Thymus (tissue), 11 donors: ENCODE measurements around the gene CHADL. TPM values are rescaled to one million over a fixed set of nuclear protein-coding genes. Genes with fewer than 3 reads are reported as not detected.

Experiments
- DNase-seq, 9 donors: peaks; one replicate each; pipeline ENCODE4 v3.0.0-alpha.2; 2013; ENCODE audit warnings: low spot score in 9 of 9, low read depth in 6 of 9, missing footprints in 1 of 9
- H3K27ac ChIP-seq, 2 donors: one replicate each; pipeline ENCODE4 v1.5.1; 2013; ENCODE audit warnings: control low read depth in 1 of 2, low read depth in 1 of 2, low read length in 1 of 2, mild to moderate bottlenecking in 1 of 2, moderate library complexity in 1 of 2
- H3K27me3 ChIP-seq, 2 donors: one replicate each; pipeline ENCODE4 v1.5.1; 2013; ENCODE audit warnings: low read length in 1 of 2; ENCODE audit not compliant: control insufficient read depth in 2 of 2, insufficient read depth in 1 of 2
- H3K36me3 ChIP-seq, 2 donors: one replicate each; pipeline ENCODE4 v1.5.1; 2013; ENCODE audit warnings: low read length in 1 of 2, mild to moderate bottlenecking in 1 of 2, moderate library complexity in 1 of 2; ENCODE audit not compliant: control insufficient read depth in 2 of 2, insufficient read depth in 2 of 2
- H3K4me1 ChIP-seq, 2 donors: one replicate each; pipeline ENCODE4 v1.5.1; 2013; ENCODE audit warnings: low read length in 2 of 2; ENCODE audit not compliant: control insufficient read depth in 2 of 2, insufficient read depth in 2 of 2
- H3K4me3 ChIP-seq, 2 donors: one replicate each; pipeline ENCODE4 v1.5.1; 2013; ENCODE audit warnings: low read length in 2 of 2, control low read depth in 1 of 2, mild to moderate bottlenecking in 1 of 2
- H3K9me3 ChIP-seq, 2 donors: one replicate each; pipeline ENCODE4 v1.5.1; 2013; ENCODE audit warnings: low read length in 1 of 2, mild to moderate bottlenecking in 1 of 2; ENCODE audit not compliant: control insufficient read depth in 2 of 2, insufficient read depth in 1 of 2
- WGBS: extraction: QIAGEN DNeasy Blood & Tissue Kit; methylation state at CpG from one replicate; pipeline ENCODE4 v1.1.7; 2013; 5-methylcytosine and 5-hydroxymethylcytosine counted together
- polyA plus RNA-seq: library from polyadenylated mRNA; stranded (reverse); fragments of 200-250 nt; gene quantifications from one replicate; pipeline ENCODE4 v1.2.3, GENCODE V29; 2013
- total RNA-seq: library from RNA; stranded (reverse); fragments of 120-200 nt; gene quantifications from one replicate; pipeline ENCODE4 v1.2.4, GENCODE V29; 2013
- donor health status: healthy.

The CHADL gene
- total and polyA plus RNA-seq, 2 donors = 1.7 to 3.4 TPM

GRCh38 chr22:41248758-41249157, 8.0 kb upstream of the CHADL start:
- 98% methylated on average over 10 of the region's 10 CpGs for WGBS
- DNase-seq = no peak
- H3K27ac ChIP-seq = no peak overlapping the region
- no peaks in the 10 kb centered on the region for H3K27me3 ChIP-seq
- no peaks in the 10 kb centered on the region for H3K9me3 ChIP-seq
- H3K36me3 ChIP-seq = peaks cover 80 to 84% of the 10 kb centered on the region in 2 donors
- H3K4me3 ChIP-seq = no peak overlapping the region
- H3K4me1 ChIP-seq = no peaks in the 10 kb centered on the region

- Histone ChIP-seq H3K4me3 (no peak overlapping the region), H3K36me3 (peaks cover 76 to 80% of the 10 kb centered on the region in 2 donors), H3K27me3 (no peaks in the 10 kb centered on the region), H3K9me3 (no peaks in the 10 kb centered on the region), H3K27ac (no peak overlapping the region), H3K4me1 (no peaks in the 10 kb centered on the region)
- DNase-seq = no peak
- WGBS = 98% methylated on average over 15 of the region's 15 CpGs
Measured at GRCh38 chr22:41248314-41248713, 7.6 kb upstream of the CHADL start.

- Histone ChIP-seq H3K27ac (no peak overlapping the region), H3K9me3 (no peaks in the 10 kb centered on the region), H3K4me3 (no peak overlapping the region), H3K27me3 (no peaks in the 10 kb centered on the region), H3K4me1 (no peaks in the 10 kb centered on the region), H3K36me3 (peaks cover 70 to 74% of the 10 kb centered on the region in 2 donors)
- DNase-seq = no peak
- WGBS = 87% methylated on average over 7 of the region's 7 CpGs
Measured at GRCh38 chr22:41247703-41248102, 7.0 kb upstream of the CHADL start.

GRCh38 chr22:41245917-41246499, 5.3 kb upstream of the CHADL start:
- DNase-seq = no peak
- Histone ChIP-seq H3K4me1 (no peaks in the 10 kb centered on the region), H3K27ac (no peak overlapping the region), H3K4me3 (no peak overlapping the region), H3K27me3 (no peaks in the 10 kb centered on the region), H3K36me3 (peaks cover 57 to 58% of the 10 kb centered on the region in 2 donors), H3K9me3 (no peaks in the 10 kb centered on the region)
- 96% methylated on average over 21 of the region's 21 CpGs for WGBS

- no peaks in the 10 kb centered on the region for H3K9me3 ChIP-seq
- H3K4me1 ChIP-seq = no peaks in the 10 kb centered on the region
- H3K27me3 ChIP-seq = peaks cover 0 to 4% of the 10 kb centered on the region in 2 donors
- DNase-seq = no peak
- no peak overlapping the region for H3K4me3 ChIP-seq
- WGBS = 96% methylated on average over 6 of the region's 6 CpGs
- peaks cover 31 to 32% of the 10 kb centered on the region in 2 donors for H3K36me3 ChIP-seq
- H3K27ac ChIP-seq = no peak overlapping the region
Measured at GRCh38 chr22:41243361-41243760, 2.6 kb upstream of the CHADL start.

GRCh38 chr22:41242396-41243117, 1.8 kb upstream of the CHADL start:
- Histone ChIP-seq H3K36me3 (peaks cover 23 to 24% of the 10 kb centered on the region in 2 donors), H3K4me1 (peaks cover 0 to 5% of the 10 kb centered on the region in 2 donors), H3K9me3 (no peaks in the 10 kb centered on the region), H3K27me3 (peaks cover 0 to 7% of the 10 kb centered on the region in 2 donors), H3K4me3 (no peak overlapping the region), H3K27ac (no peak overlapping the region)
- WGBS = 96% methylated on average over 18 of the region's 18 CpGs
- no peak for DNase-seq

- no peaks in the 10 kb centered on the region for H3K9me3 ChIP-seq
- peaks cover 5 to 6% of the 10 kb centered on the region in 2 donors for H3K4me1 ChIP-seq
- H3K36me3 ChIP-seq = peaks cover 13% of the 10 kb centered on the region in 2 donors
- WGBS = 97% methylated on average over 7 of the region's 7 CpGs
- peaks cover 0 to 17% of the 10 kb centered on the region in 2 donors for H3K27me3 ChIP-seq
- H3K27ac ChIP-seq = no peak overlapping the region
- DNase-seq = no peak
- H3K4me3 ChIP-seq = no peak overlapping the region
Measured at GRCh38 chr22:41241133-41241676, 474 bp upstream of the CHADL start.

- H3K9me3 ChIP-seq = no peaks in the 10 kb centered on the region
- WGBS = 93% methylated on average over 16 of the region's 16 CpGs
- H3K4me3 ChIP-seq = no peak overlapping the region
- H3K27me3 ChIP-seq = peaks cover 0 to 17% of the 10 kb centered on the region in 2 donors
- no peaks in the 10 kb centered on the region for H3K36me3 ChIP-seq
- peaks cover 5 to 6% of the 10 kb centered on the region in 2 donors for H3K4me1 ChIP-seq
- H3K27ac ChIP-seq = no peak overlapping the region
- no peak for DNase-seq
Measured at GRCh38 chr22:41239443-41240128, 1.1 kb downstream of the CHADL start.
